ENCODE measurements around the gene DIP2A.

GRCh38 chr21:46517361-46517760 is 58.7 kb downstream of the DIP2A start:
- TF ChIP-seq CTCF (IDR thresholded peaks at IDR 0.05; ENCODE audit: borderline replicate concordance, extremely low read depth, low read length, poor library complexity, severe bottlenecking) (no peak), EZH2 (IDR thresholded peaks at IDR 0.05; ENCODE audit: borderline replicate concordance, low read depth, low read length, severe bottlenecking) (no peak)

Measured in DND-41 (cell line).